HG03457 (cell line): ENCODE data around the gene STAT3.
"Not testable (repeated sequence)": the region's sequence is repeated elsewhere in the genome, so short reads cannot be mapped to it uniquely, and the experiment has no call there.

ENCODE experiments used
- ATAC-seq: cut with Tn5 transposase; IDR thresholded peaks from one replicate; pipeline ENCODE4 v1.9.1; 2021; ENCODE audit warnings: moderate number of reproducible peaks; ENCODE audit not compliant: unreplicated experiment

Gene STAT3

GRCh38 chr17:42317967-42318366 is 70.3 kb downstream of the STAT3 start:
- ATAC-seq, result not testable (repeated sequence)

GRCh38 chr17:42317266-42317845 is 70.9 kb downstream of the STAT3 start:
- ATAC-seq, result no peak

GRCh38 chr17:42316755-42317154 is 71.5 kb downstream of the STAT3 start:
- no peak for ATAC-seq

- ATAC-seq, result no peak
These were observed 72.7 kb downstream of the STAT3 start for GRCh38 chr17:42315402-42316156.

- ATAC-seq, result no peak
These were observed 74.3 kb downstream of the STAT3 start for GRCh38 chr17:42313773-42314566.

GRCh38 chr17:42313389-42313772 is 74.9 kb downstream of the STAT3 start:
- ATAC-seq, result no peak

- no peak for ATAC-seq
These were observed 75.7 kb downstream of the STAT3 start for GRCh38 chr17:42312285-42313130.

GRCh38 chr17:42312035-42312284 is 76.3 kb downstream of the STAT3 start:
- no peak for ATAC-seq

- no peak for ATAC-seq
These were observed 76.8 kb downstream of the STAT3 start for GRCh38 chr17:42311240-42312034.

- no peak for ATAC-seq
These were observed 77.4 kb downstream of the STAT3 start for GRCh38 chr17:42310787-42311215.

GRCh38 chr17:42309986-42310786 is 78.1 kb downstream of the STAT3 start:
- ATAC-seq, result no peak

- ATAC-seq, result no peak
These were observed 79.1 kb downstream of the STAT3 start for GRCh38 chr17:42309142-42309541.

- no peak for ATAC-seq
These were observed 79.8 kb downstream of the STAT3 start for GRCh38 chr17:42308446-42308845.

GRCh38 chr17:42307362-42307927 is 80.8 kb downstream of the STAT3 start:
- ATAC-seq, result no peak

GRCh38 chr17:42306385-42306667 is 81.9 kb downstream of the STAT3 start:
- ATAC-seq, result no peak

GRCh38 chr17:42305543-42306384 is 82.5 kb downstream of the STAT3 start:
- no peak for ATAC-seq

GRCh38 chr17:42305031-42305330 is 83.3 kb downstream of the STAT3 start:
- not testable (repeated sequence) for ATAC-seq

GRCh38 chr17:42304187-42305030 is 83.8 kb downstream of the STAT3 start:
- ATAC-seq, result no peak
